ENCODE measurements around the gene SLC37A3.

DNA sequence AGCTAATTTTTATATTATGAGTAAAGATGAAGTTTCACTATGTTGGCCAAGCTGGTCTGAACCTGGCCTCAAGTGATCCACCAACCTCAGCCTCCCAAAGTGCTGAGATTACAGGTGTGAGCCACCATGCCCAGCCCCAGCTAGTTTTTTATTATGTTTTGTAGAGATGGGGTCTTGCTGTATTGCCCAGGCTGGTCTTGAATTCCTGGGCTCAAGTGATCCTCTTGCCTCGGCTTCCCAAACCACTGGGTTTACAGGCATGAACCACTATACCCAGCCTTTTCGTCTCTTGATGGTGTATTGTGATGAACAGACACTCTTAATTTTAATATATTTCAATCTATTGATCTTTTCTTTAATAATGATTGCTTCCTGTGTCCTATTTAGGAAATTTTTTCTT lies 23.2 kb upstream of the SLC37A3 start:
- TF ChIP-seq POLR2A (IDR thresholded peaks at IDR 0.05) (no peak), POLR2AphosphoS5 (IDR thresholded peaks at IDR 0.05) (no peak), CTCF (IDR thresholded peaks at IDR 0.05) (no peak)
